NCI-H524 treated with DMSO at 0.1 percent for 48 hours (cell line): ENCODE results near the gene HES1.
"Not testable (repeated sequence)": the region's sequence is repeated elsewhere in the genome, so short reads cannot be mapped to it uniquely, and the experiment has no call there.

ENCODE experiments used
- DNase-seq: peaks from one replicate; lab custom pipeline; 2025; lab: John Stamatoyannopoulos, UW

Gene HES1

GRCh38 chr3:194141415-194142155 is 5.6 kb downstream of the HES1 start:
- DNase-seq = peak; percentile 33

GRCh38 chr3:194142156-194142910 is 6.4 kb downstream of the HES1 start:
- DNase-seq = no peak

DNA sequence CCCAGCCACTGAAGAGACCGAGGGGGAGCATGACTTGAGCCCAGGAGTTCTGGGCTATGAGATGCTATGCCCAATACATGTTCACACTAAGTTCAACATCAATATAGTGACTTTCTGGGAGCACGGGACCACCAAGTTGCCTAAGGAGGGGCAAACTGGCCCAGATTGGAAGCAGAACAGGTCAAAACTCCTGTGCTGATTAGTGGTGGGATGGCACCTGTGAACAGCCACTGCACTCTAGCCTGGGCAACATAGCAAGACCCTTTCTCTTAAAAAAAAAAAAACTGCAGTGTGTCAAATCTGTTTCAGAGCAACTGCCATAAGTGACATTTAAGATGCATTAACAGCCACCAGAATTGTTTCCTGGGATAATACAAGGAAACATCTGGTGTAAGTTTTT is 9.8 kb downstream of the HES1 start:
- DNase-seq = no peak

GRCh38 chr3:194147679-194148078 is 11.7 kb downstream of the HES1 start:
- no peak for DNase-seq

DNA sequence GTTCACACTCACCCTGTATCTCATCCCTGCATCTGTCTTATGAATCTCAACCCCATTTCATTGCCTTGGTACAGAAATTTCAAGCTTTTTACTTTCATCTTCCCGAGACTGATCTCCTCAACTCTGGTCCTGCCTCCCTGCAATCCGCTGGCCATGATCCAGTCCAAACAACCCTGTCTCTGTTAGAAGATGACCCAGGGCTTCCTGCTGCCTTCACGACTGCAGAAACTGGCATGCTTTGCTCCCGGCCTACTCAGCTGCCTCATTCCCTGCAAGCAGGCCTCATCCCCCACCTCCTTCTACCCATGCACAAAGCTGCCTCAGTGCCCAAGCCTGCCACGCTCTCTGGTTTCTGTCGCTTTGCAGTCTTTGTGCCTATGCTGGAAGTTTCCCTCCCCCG is 12.4 kb downstream of the HES1 start:
- DNase-seq = no peak

GRCh38 chr3:194150252-194150934 is 14.4 kb downstream of the HES1 start:
- no peak for DNase-seq

DNA sequence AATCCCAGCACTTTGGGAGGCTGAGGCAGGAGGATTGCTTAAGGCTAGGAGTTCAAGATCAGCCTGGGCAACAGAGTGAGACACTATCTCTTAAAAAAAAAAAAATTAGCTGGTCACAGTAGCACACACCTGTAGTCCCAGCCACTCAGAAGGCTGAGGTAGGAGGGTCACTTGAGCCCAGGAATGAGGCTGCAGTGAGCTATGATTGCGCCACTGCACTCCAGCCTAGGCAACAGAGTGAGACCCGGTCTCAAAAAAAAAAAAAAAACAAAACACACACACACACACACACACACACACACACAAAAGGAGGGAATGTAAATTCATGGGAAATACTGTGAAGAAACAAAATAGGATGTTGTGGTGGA is 15.0 kb downstream of the HES1 start:
- DNase-seq = not testable (repeated sequence)

DNA sequence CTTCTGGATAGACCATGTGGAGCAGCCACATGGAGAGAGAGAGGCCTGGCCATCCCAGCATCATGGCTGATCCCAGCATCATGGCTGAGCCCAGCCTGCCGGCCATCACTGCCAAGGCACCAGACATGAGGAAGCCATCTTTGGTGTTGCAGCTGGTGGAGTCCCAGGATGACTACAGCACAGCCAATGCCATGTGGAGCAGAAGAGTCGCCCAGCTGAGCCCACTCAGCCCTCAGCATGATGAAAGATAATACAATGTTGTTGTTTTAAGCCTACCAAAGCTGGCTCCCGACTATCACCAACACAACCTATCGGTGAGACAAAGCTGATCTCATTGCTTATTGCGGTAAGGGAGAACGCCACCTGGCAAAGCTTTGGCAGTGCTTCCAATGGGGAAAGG is 18.4 kb downstream of the HES1 start:
- DNase-seq = no peak

- no peak for DNase-seq
Observed at GRCh38 chr3:194156095-194156494, 20.1 kb downstream of the HES1 start.

- DNase-seq = no peak
Observed at GRCh38 chr3:194158942-194159439, 23.0 kb downstream of the HES1 start.

DNA sequence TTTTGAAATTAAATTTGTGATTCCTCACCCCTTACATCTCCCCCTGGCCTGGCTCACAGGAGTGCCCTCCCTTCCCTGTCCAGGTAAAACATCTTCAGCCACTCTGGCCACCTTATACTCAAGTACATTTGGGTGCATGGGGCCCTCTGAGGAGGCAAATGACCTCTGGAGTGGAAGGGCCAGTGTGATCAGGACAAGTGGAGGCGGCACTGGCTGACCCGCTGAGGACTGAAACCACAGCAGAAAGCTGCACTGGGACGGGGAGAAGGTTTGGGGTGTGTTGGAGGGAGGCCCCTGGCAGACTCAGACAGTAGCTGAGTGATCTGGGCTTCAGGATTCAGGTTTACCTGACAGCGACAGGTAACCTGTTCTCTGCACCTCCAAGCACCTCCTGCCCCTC is 24.2 kb downstream of the HES1 start:
- no peak for DNase-seq

DNA sequence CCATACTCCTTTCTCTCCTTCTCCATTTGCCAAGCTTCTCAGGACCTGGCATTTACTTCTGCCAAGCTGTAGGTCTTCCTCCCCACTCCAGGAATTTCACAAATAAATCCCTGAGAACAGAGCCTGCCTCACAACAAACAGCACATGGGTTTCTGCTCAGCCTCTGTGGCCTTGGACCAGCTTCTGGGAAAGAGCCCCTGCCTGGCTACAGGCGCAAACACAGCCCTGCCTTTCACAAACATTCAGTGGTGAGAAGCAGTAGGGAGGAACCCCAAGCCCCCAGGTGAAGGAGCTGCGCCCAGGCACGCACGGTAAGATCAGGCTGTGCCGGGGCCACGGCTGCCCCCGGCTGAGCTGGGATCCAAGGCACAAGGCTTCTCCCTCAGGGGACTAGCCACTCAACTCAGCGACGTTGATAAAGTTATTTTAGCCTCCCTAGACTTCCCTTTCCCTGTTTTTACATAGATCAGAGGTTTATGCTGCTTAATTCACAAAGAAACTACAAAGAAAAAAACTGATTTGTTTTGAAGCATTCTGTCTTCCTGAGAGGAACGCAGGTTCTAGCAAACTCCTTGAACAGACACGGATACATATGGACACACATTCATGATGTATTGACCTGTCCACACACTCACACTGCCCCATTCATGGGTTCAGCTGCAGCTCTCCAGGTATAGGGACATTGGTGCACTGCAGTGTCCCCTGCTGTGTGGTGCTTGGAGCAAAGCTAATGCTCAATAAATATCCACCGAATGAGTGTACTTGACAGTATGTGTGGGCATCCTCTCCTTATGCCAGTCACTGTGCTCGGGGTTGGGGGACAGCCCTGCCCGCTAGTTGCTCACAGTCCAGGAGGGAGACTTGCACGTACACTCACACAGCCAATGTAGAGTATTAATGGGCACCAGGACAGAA is 25.4 kb downstream of the HES1 start:
- DNase-seq = no peak

GRCh38 chr3:194162070-194162678 is 26.2 kb downstream of the HES1 start:
- no peak for DNase-seq

DNA sequence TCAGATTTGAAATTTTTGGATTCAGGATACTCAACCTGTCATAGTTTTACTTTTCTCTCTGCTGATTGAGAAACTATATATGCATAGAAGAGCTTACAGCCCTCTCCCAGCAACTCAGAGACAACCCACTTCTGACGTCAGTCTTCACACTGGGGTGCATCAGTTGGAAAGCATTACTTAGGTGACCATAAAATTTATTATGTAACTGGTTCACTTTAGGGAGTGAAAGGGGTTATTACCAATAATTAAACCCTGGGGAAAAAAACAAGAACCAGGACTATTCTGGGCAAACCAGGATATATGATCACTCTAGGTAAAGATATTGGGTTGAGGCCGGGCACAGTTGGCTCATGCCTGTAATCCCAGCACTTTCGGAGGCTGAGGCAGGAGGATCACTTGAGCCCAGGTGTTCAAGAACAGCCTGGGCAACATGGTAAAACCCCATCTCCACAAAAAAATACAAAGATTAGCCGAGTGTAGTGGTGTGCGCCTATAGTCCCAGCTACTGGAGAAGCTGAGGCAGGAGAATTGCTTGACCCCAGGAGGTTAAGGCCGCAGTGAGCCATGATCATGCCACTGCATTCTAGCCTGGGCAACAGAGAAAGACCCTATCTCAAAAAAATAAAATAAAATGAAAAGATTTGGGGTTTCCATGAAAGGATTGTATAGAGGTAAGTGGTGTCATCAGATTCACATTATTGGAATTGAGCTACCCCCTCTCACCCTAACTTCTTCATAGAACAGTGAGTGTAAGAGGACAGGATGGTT is 27.1 kb downstream of the HES1 start:
- no peak for DNase-seq

- DNase-seq = no peak
Observed at GRCh38 chr3:194163697-194164096, 27.7 kb downstream of the HES1 start.

DNA sequence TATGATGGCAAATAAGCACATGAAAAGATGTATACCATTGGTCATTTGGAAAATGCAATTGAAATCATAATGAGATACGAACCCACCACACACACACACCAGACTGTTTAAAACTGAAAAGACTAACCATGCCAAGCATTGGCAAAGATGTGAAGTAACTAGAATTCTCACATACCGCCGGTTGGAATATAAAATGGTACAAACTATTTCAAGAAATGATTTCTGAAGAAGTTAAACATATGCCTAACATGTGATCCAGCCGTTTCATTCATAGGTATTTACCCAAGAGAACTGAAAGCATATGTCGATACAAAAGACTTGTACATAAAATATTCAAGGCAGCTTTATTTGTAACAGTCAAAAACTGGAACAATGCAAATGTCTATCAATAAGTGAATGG is 28.9 kb downstream of the HES1 start:
- DNase-seq = no peak

DNA sequence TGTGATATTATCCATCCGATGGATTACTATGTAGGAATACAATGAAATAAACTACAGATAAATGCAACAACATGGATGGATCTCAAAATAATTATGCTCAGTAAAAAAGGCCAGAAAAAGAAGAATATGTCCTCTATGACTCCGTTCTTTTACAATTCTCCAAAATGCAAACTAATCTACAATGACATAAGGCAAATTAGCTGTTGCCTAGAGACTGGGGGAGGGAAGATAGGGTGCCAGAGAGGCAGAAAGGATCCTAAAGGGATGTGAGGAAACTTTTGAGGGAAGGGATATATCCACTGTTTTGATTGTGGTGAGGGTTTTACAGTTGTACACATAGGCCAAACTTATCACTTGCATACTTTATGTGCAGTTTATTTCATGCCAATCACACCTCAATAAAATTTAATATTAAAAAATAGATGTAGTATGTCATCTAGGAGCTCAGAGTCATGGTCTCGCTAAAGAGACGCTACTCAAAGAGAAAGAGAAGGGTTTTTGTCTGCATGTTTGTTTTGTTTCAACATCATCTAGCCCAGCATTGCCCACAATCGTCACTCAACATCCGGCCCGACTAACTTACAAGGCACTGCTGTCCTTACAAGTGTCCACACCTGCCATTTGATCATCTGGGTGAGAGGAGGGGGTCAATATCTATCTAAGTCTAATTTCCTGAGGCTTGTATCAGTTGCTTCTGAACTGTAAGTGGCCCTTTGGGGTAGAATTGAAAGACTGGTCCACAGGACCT is 29.5 kb downstream of the HES1 start:
- no peak for DNase-seq

DNA sequence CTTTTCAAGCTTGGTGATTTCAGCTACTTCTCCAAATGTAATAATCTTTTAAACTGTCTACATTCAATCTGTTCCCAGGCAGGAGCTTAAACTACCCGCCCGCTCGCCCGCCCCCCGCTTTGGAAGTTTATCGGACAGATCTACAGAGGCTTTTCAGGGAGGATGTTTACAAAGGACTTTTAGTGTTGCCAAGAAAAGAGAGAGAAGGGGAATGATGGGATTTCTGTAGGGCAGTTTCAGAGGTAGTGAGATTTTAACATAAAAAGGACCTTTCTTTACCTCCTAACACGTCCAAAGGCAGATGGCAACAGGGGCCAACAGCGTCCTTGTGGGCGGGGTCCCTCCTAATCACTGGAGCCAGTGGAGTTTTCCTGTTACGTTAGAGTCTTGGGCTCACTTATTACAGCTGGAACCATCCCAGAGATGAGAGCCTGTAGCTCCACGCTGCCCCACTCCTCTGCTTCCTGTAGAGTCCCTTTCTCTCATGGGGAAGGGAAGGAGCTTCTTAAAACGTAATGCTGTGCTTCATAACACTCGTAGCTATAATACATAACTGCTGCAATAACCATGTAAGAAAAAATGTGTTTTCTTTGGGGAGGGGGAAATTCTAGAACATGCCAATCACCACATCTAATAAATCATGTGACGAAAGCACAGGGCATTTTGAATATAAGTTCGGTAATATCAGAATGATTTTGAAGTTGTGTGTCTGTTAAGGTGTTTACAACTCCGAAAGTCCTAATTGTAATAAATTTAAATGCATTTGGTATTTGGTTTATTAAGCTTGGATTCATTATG is 30.9 kb downstream of the HES1 start:
- peak; percentile 44 for DNase-seq
